Stimulated activated CD8-positive, alpha-beta memory T cell treated with anti-CD3 and anti-CD28 coated beads, Interleukin-4, amount 100 ng/mL, for 1 hour (primary cell): Measurements from ENCODE around the gene YKT6.

Source experiments
- DNase-seq, 2 donors: peaks; one replicate each; pipeline ENCODE4 v3.0.0-alpha.2; 2020; ENCODE audit warnings: low read depth in 2 of 2, low spot score in 1 of 2

YKT6 gene

GRCh38 chr7:44217852-44218402 lies 17.1 kb downstream of the YKT6 start:
- no peak for DNase-seq

- no peak for DNase-seq
These were observed 17.8 kb downstream of the YKT6 start for GRCh38 chr7:44218418-44219201.

GRCh38 chr7:44219371-44220045 lies 18.7 kb downstream of the YKT6 start:
- no peak for DNase-seq

- no peak for DNase-seq
These were observed 19.2 kb downstream of the YKT6 start for GRCh38 chr7:44220046-44220357.

GRCh38 chr7:44220358-44221112 lies 19.8 kb downstream of the YKT6 start:
- DNase-seq: no peak

- DNase-seq: no peak
These were observed 20.5 kb downstream of the YKT6 start for GRCh38 chr7:44221231-44221791.

- no peak for DNase-seq
These were observed 21.3 kb downstream of the YKT6 start for GRCh38 chr7:44222074-44222473.

- no peak for DNase-seq
These were observed 22.0 kb downstream of the YKT6 start for GRCh38 chr7:44222776-44223261.

GRCh38 chr7:44223362-44224079 lies 22.7 kb downstream of the YKT6 start:
- no peak for DNase-seq

GRCh38 chr7:44224080-44224973 lies 23.5 kb downstream of the YKT6 start:
- DNase-seq: no peak

GRCh38 chr7:44224974-44225565 lies 24.3 kb downstream of the YKT6 start:
- DNase-seq: no peak

- no peak for DNase-seq
These were observed 25.0 kb downstream of the YKT6 start for GRCh38 chr7:44225566-44226395.

GRCh38 chr7:44226396-44226753 lies 25.6 kb downstream of the YKT6 start:
- DNase-seq: no peak

GRCh38 chr7:44227911-44228310 lies 27.1 kb downstream of the YKT6 start:
- DNase-seq: no peak

- DNase-seq: no peak
These were observed 28.0 kb downstream of the YKT6 start for GRCh38 chr7:44228571-44229350.

GRCh38 chr7:44229546-44230105 lies 28.8 kb downstream of the YKT6 start:
- no peak for DNase-seq

GRCh38 chr7:44230286-44230685 lies 29.5 kb downstream of the YKT6 start:
- DNase-seq: no peak
